SH-SY5Y (cell line): ENCODE results near the gene INHA.

Experiments
- GATA2 ChIP-seq: IDR thresholded peaks from 2 replicates; pipeline ENCODE4 v1.6.1; 2011; ENCODE audit warnings: mild to moderate bottlenecking, low read depth, low read length
- GATA3 ChIP-seq: IDR thresholded peaks from 2 replicates; pipeline ENCODE4 v1.6.1; 2011; ENCODE audit warnings: low read depth, mild to moderate bottlenecking, low read length, moderate library complexity

DNA sequence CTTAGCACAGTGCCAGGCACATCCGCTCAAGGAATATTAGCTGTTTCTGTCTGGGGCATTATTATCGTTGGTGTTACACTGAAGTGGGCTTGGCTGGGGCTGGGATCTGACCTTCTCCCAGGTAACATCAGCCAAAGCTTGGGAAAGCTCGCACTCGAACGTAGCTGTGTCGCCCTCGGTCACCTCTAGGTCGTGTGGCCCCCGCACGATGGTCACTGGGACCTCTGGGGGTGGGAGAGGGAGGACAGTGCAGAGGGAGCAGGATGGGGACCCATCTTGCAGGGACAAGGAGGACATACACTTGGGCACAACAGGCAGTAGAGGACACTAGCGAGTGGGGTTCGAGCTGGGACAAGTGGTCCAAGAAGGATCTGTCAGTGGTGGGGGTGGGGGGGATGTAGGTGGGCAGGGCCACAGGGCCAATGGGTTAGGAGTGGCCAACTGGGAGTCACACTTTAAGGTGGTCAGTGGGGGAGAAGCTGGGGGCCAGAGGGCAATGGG lies 18.6 kb upstream of the INHA start:
- TF ChIP-seq GATA2 (no peak), GATA3 (no peak)
